KMS-11 (cell line): ENCODE results near the gene ZNF710.

Experiments
- H2AFZ ChIP-seq: fragments of 200-600 bp; sonication (generic); 2 replicates; pipeline ENCODE4 v1.6.1; 2016; ENCODE audit warnings: antibody characterized with exemption, mixed run types, low read depth
- H3K27ac ChIP-seq: fragments of 200-600 bp; sonication (generic); 2 replicates; pipeline ENCODE4 v1.6.1; 2016; ENCODE audit warnings: mild to moderate bottlenecking, mixed run types
- H3K27me3 ChIP-seq: fragments of 200-600 bp; sonication (generic); 2 replicates; pipeline ENCODE4 v1.6.1; 2017; ENCODE audit warnings: mild to moderate bottlenecking, low read depth, mixed run types, moderate library complexity; ENCODE audit not compliant: insufficient read depth
- H3K36me3 ChIP-seq: fragments of 200-600 bp; sonication (generic); 2 replicates; pipeline ENCODE4 v1.6.1; 2017; ENCODE audit warnings: mild to moderate bottlenecking, mixed run types; ENCODE audit not compliant: insufficient read depth
- H3K4me1 ChIP-seq: fragments of 200-600 bp; sonication (generic); 2 replicates; pipeline ENCODE4 v1.6.1; 2016; ENCODE audit warnings: mild to moderate bottlenecking, low read depth, mixed run types; ENCODE audit not compliant: poor library complexity, severe bottlenecking
- H3K4me2 ChIP-seq: fragments of 200-600 bp; sonication (generic); 2 replicates; pipeline ENCODE4 v1.7.0; 2016; ENCODE audit warnings: mild to moderate bottlenecking, mixed run types
- H3K4me3 ChIP-seq: fragments of 200-600 bp; sonication (generic); IDR thresholded peaks from 2 replicates; pipeline ENCODE4 v1.6.1; 2017; ENCODE audit warnings: low read depth, low read length, mixed read lengths; ENCODE audit not compliant: insufficient read depth
- H3K79me2 ChIP-seq: fragments of 200-600 bp; sonication (generic); 2 replicates; pipeline ENCODE4 v1.6.1; 2016; ENCODE audit warnings: low read depth, mixed run types; ENCODE audit not compliant: insufficient read depth
- H3K9ac ChIP-seq: fragments of 200-600 bp; sonication (generic); 2 replicates; pipeline ENCODE4 v1.6.1; 2016; ENCODE audit warnings: mild to moderate bottlenecking, mixed run types
- H4K20me1 ChIP-seq: fragments of 200-600 bp; sonication (generic); 2 replicates; pipeline ENCODE4 v1.6.1; 2016; ENCODE audit warnings: mild to moderate bottlenecking, mixed run types; ENCODE audit not compliant: insufficient read depth
- CTCF ChIP-seq: fragments of 200-600 bp; sonication (generic); conservative IDR thresholded peaks from 2 replicates; pipeline ENCODE4 v1.6.1; 2017; ENCODE audit warnings: low read depth, mild to moderate bottlenecking, antibody characterized with exemption, low read length, moderate library complexity, mixed read lengths

Gene ZNF710

DNA sequence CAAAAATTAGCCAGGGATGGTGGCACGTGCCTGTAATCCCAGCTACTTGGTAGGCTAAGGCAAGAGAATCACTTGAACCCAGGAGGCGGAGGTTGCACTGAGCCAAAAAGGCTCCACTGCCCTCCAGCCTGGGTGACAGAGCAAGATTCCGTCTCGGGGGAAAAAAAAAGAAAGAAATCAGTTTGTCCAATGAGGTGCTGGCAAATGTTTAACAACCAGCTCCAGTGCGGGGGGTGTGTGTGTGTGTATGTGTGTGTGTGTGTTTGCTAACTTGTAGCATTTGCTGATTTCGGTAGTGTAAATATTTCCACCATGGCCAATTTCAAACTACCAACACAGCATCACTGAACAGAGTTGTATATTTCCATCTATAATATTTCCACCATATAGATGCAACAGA lies 124.9 kb downstream of the ZNF710 start:
- Histone ChIP-seq H3K4me1 (no peaks in the 10 kb centered on the region), H3K9ac (no peak overlapping the region), H3K27ac (no peak overlapping the region), H3K36me3 (no peaks in the 10 kb centered on the region), H3K27me3 (no peaks in the 10 kb centered on the region), H3K4me2 (no peak overlapping the region), H2AFZ (no peak overlapping the region), H3K4me3 (no peak overlapping the region), H4K20me1 (no peaks in the 10 kb centered on the region), H3K79me2 (no peaks in the 10 kb centered on the region)
- no peak for TF ChIP-seq CTCF

GRCh38 chr15:90126596-90127435 lies 125.7 kb downstream of the ZNF710 start:
- Histone ChIP-seq H4K20me1 (no peaks in the 10 kb centered on the region), H3K27me3 (no peaks in the 10 kb centered on the region), H3K4me2 (no peak overlapping the region), H3K4me3 (no peak overlapping the region), H3K36me3 (no peaks in the 10 kb centered on the region), H3K9ac (no peak overlapping the region), H3K79me2 (no peaks in the 10 kb centered on the region), H3K27ac (no peak overlapping the region), H2AFZ (no peak overlapping the region), H3K4me1 (no peaks in the 10 kb centered on the region)
- no peak for TF ChIP-seq CTCF

- Histone ChIP-seq H3K79me2 (no peaks in the 10 kb centered on the region), H3K36me3 (no peaks in the 10 kb centered on the region), H3K4me2 (no peak overlapping the region), H3K27me3 (no peaks in the 10 kb centered on the region), H4K20me1 (no peaks in the 10 kb centered on the region), H3K27ac (no peak overlapping the region), H3K4me3 (no peak overlapping the region), H2AFZ (no peak overlapping the region), H3K4me1 (no peaks in the 10 kb centered on the region), H3K9ac (no peak overlapping the region)
- no peak for TF ChIP-seq CTCF
Measured at GRCh38 chr15:90130291-90130690, 129.2 kb downstream of the ZNF710 start.
